A204.1 (cell line): ENCODE measurements around the gene BAG5.
"Not testable (repeated sequence)": the region's sequence is repeated elsewhere in the genome, so short reads cannot be mapped to it uniquely, and the experiment has no call there.

Experiments used
- FAIRE-seq: peaks from 2 replicates; lab custom pipeline; 2012; peaks lifted over from hg19 to GRCh38; lab: Jason Lieb, UNC

The BAG5 gene

DNA sequence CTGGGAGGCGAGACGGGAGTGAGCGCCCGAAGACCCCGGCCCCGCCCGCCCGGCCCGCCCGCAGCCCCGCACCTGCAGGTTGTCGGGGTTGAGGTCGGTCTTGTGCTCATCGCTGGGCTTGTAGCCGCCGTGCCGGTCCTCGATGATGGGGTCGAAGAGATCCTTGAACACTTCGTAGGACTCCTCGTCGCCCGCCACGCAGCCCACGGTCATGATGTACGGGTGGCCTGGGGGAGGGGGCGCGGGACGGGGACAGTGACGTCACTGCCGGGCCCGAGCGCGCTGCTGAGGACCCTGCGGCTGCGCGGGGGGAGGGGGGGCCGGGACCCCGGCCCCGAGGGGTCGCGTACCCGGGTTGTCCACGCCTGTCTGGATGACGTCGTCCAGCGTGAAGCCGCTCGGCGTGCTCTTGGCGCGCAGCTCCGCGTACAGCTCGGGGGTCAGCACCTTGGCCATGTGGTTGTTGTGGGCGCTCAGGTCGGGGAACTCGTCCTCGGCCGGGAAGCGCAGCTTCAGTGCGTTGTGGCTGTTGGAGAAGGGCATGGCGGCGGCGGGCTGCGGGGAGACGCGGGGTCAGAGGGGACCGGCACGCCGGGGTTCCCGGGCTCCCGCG lies 40.4 kb downstream of the BAG5 start:
- FAIRE-seq: no peak

DNA sequence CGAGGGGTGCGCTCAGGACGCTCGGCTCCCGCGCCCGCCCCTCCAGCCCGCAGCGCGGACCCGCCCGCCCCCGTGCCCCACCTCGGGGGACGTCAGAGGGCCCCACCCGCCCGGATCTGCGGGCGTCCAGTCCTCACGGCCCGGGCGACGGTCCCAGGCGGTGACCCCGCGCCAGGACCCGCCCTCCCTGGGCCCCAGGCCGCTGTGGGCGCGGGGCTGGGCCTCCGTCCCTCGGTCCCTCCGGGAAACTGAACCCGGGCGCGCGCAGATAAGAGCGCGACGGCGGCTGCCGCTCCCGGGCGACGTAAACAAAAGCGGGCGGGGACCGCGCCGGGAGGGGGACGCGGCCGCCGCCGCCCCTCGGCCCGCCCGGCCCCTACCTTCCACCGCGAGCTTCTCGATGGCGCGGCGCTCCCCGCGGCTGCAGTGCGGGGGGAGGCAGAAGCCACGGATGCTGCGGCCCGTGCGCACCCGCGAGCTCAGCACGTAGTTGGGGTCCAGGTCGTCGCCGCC lies 41.0 kb downstream of the BAG5 start:
- FAIRE-seq: no peak

DNA sequence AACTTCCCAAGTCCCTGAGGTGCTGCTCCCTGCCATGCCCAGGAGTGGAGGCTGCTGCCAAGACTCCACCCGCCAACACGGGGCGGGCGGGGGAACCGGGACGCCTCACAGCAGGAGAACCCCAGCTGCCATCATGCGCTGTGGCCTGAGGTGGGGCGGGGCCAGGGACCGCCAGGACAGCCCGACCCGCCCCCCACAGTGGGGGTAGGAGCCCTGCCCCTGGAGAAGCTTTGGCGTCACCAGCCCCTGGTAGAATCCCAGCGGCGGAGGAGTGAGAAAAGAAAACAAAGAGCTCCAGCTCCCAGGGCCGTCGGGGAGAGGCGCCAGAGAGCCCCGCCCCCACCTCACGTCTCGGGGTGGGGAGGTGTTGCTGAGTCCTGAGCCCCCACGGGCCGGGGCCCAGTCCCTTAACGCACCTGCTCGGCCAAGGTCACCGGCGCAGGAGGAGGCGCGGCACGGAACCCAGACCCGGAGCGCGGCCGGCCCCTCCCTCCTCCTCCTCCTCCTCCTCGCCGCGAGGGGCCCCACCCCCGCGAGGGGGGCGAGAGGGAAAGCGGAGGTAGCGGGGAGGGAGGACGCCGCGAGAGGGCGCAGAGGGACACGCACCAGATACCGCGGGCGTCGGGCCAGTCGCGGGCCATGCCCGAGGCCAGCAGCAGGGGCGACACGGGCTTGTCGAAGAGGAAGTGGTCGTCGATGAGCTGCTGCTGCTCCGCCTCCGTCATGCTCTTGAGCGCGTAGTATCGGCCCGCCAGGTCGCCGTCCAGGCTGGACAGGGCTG lies 41.6 kb downstream of the BAG5 start:
- no peak for FAIRE-seq

DNA sequence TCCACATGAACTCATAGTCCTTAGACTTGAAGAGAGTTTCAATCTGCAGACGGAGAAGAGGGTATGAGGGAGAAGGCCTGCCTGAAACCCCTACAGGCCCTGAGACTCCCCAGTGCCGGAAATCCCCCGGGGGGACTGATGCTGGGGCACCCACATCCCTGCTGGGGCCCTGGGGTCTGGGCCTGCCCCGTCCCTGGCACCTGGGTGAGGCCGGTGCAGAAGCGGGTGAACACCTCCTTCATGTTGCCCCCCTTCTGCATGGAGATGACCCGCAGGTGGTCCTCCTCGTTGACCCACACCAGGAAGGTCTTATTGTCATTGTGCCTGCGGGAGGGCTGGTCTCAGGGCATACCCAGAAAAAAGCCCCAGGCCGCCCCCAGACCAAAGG lies 42.2 kb downstream of the BAG5 start:
- no peak for FAIRE-seq

DNA sequence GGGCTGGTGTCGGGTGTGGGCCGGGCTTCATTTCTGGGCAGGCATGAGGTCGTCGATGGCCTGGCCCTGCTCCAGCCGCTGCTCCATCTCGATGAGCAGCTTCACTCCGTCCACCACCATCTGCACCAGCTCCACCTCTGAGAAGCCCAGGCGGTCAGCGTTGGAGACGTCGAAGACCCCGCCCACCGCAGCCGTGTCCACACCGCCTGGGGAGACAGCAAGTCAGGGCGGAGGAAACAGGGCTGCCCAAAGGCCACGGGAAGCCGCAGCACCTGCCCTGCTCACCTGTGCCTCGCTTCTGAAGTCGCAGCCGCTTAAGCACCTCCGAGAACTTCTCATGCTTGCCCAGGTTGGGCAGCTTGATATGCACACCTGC lies 42.6 kb downstream of the BAG5 start:
- FAIRE-seq: no peak

DNA sequence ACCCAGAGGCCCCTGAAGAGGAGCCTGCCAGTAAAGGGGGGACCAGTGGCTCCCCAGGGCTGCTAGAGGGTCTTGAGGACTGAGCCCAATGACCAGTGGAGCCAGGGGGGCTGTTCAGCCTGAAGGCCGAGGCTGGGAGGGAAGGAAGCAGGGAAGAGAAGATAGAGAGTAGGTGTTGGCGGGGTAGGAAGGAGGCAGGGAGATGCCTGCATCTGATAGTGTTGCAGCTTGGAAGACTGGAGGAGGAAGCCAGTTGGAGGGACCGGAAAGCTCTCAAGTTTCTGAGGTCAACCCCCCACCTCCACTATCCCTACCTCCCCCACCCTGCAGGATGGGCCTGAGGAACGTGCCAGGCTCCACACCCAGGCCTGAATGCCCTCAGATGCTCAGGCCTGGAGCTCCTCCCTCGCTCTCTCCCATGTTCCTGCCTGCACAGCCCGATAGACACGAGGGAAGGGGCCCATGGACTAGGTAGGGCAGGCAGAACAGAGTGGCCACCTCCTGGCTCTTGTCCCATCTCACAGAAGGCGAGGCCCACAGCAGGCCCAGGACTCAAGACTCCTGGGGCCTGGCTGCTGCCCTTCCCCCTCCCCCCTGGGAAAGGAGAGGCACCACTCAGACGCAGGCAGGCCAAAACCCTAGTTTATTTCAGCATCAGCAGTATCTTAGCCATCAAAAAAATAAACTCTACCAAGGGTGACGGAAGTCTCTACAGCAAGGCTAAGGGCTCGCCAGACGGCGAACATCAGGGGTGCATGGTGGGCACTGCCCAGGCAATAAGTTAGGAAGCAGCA lies 43.2 kb downstream of the BAG5 start:
- FAIRE-seq: no peak

DNA sequence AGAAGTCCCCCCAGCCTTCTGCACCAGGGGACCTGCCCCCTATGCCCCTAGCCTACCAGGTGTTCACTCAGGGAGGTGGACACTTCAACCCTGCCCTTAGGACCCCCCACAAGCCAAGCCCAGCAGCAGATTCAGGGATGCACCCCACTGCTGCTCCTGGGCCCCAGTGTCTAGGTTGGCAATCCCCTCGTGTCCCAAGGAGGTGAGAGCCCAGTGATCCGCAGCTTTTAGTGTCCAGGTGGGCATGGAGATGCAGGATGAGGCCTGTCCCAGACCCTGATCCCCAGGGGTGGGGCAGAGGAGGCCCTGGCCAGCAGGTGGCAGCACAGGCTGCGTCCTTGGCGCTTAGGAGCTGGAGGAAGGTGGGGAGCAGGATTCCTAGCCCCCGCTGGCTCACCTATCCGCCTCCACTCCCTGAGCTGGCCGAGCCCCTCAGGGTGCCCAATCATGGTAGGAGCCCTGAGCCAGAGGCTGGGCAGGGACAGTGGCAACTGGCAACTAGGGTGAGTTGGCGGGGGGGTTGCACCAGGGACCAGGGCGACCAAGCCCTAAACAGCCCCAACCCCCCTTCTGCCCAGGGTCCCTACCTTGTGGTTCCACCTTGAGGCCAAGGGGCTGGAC lies 43.9 kb downstream of the BAG5 start:
- FAIRE-seq: no peak

DNA sequence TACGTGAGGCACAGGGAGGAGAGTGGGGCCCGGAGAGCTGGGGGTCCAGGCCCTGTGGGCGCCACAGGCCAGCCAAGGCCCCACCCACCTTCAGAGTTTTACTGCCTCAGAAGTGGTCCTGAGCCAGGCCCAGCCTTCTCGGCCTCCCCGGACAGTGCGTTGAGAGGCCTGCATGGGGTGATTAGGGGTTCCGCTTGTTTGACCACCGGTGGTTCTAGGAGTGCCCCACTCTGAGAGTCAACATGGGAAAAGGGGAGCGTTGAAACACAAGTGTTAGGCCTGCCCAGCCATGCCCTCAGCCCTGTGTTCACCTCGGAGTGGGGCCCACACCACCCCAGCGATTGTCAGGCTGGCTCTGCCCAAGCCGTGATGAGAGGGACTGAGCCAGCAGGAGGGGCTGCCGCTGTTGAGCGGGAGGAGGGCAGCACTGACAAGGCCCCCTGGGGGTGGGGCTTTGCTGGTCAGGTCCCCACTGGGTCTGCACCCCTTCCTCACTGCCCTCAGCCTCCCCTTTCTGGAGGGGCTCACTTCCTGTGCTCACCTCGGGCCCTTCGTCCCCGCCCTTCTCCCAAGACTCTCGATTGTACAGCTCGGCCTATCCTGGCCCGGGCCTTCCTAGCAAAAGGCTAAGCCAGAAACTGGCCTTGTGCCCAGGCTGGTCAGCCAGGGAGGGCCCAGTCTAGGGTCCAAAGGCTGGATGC lies 44.6 kb downstream of the BAG5 start:
- FAIRE-seq: no peak

DNA sequence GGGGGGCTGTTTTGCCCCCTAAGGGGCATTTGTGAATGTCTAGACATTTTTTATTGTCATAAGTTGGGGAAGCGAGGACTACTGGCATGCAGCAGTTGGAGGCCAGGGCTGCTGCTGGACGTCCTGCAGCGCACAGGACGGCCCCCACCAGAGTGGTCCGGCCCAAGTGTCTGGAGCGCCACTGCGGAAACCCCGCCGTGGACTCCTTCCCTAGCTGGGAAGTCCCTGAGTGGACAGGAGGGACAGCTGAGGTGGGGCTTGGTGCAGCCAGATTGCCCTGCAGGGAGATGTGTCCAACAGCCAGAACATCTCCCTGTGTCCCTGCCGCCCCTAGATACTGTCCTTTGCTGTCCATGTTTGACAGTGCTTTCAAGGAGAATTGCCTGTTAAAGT lies 45.3 kb downstream of the BAG5 start:
- no peak for FAIRE-seq

DNA sequence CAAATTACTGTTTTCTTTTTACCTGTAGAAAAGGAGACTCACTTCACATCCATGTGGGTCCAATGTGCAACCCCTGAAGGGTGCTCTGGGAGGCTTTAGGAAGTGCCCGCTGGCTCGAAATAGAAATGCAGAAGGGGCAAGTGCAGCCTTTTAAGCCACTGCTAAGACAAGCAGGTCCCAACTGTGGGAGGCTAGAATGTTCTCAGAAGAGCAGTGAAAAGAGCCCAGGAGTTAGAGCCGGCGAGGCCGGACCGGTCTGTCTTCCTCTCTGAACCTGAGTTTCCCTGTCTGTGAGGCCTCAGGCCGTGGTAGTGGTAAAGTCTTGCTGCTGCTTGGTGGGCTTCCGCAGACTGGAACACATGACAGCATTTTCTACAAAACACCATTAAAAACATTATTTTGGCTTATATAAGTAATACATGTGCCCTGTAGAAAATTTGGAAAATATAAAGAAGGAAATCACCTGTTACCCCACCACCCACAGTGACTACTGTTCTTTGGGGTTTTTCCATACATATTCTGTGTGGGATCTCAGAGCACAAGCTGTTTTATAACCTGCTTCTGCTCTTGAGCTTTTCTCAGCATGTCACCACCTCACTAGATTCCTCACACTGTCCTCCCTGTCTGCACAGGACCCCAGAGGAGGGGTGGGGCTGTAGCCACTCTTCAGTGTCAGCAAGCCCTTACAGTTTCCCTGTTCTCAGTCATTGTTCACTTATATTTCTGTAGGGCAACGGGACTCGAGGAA lies 45.9 kb downstream of the BAG5 start:
- no peak for FAIRE-seq

DNA sequence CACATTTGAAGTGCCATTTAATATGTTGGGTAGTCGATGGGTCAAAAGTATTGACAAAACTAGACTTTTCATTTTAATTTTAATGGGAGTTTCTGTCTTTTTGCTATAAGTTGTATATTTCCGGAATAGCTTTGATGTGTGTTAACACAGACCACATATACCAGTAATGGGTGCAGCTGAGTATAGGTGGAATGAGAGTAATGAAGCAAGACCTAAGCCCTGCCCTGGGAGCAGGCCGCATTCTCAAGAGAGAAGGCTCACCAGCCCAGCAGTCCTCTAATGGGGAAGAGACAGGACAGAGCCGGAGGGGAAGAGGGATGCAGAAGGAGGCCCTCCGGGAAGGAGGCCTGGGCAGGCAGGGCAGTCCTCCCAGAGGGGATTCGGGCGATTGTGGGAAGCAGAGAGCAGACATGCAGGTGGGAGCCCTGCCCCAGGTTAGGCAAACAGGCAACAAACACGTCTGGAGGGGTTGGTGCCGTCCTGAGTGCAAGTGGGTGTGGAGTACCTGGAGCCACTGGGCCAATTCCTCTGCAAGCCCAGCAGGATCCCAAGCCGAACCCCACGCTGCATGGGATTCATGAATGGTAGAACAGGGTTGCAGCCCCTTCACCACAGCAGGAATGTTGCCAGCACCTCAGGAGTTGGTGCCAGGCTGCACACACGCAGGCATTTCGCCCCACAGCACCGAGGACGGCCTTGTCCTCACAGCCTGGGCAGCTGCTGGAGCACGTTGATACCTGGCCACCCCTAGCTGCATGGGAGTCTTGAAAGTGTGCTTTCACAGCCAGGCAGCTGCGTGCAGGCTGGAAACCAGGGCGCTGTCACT lies 47.6 kb downstream of the BAG5 start:
- FAIRE-seq: no peak

DNA sequence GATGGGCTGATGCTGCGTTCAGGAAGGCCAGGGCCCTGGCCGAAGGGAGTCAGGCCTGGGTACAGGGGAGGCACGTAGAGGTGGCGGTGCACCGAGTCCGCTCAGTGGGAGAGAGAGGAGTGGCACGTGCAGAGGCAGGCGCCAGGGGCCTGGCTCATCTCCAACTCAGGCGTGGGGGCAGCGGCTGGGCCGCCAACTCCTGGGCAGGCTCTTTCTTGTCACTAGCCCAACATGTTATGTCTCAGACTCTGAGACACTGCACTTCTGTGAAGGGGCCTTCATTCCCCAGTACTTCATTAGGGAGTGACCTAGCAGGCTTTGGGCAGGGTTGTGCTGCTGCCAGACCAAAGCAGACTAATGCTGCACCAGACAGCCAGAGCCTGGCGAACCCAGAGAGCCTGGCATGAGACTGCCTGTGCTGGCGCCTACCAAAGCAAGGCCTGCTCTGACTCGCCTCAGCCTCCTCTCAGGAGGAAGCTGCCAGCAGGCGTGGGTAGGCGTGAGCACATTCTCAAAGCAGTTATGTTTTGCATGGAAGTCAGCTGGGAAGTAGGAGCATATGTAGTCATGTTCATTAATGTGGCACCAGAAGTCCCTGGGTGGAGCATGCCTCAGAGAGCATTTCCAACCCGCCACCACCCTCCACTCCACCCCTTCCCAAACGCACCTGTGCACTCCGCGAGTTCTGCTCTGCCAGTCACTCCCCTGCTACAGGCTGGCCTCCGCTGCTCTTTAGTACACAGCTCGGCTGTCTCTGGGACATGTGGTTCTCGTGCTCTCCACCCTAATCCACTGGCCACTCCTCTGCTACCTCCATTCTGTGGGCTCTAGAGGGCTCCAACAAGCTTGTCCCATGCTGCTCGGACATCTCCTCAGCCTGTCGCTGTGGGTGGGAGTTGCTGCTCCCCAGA lies 49.5 kb downstream of the BAG5 start:
- no peak for FAIRE-seq

DNA sequence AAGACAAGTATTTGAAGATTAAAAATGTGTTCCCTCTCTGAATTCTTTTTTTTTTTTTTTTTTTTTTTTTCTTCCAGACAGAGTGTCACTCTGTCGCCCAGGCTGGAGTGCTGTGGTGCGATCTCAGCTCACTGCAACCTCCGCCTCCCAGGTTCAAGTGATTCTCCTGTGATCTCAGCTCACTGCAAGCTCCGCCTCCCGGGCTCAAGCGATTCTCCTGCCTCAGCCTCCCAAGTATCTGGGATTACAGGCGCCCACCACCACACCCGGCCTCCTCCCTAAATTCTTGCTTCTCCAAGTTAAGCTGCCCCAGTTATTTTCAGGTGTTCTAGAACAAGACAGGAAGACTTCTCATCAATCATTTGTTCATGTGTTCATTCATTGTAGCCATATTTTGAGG lies 50.3 kb downstream of the BAG5 start:
- not testable (repeated sequence) for FAIRE-seq

DNA sequence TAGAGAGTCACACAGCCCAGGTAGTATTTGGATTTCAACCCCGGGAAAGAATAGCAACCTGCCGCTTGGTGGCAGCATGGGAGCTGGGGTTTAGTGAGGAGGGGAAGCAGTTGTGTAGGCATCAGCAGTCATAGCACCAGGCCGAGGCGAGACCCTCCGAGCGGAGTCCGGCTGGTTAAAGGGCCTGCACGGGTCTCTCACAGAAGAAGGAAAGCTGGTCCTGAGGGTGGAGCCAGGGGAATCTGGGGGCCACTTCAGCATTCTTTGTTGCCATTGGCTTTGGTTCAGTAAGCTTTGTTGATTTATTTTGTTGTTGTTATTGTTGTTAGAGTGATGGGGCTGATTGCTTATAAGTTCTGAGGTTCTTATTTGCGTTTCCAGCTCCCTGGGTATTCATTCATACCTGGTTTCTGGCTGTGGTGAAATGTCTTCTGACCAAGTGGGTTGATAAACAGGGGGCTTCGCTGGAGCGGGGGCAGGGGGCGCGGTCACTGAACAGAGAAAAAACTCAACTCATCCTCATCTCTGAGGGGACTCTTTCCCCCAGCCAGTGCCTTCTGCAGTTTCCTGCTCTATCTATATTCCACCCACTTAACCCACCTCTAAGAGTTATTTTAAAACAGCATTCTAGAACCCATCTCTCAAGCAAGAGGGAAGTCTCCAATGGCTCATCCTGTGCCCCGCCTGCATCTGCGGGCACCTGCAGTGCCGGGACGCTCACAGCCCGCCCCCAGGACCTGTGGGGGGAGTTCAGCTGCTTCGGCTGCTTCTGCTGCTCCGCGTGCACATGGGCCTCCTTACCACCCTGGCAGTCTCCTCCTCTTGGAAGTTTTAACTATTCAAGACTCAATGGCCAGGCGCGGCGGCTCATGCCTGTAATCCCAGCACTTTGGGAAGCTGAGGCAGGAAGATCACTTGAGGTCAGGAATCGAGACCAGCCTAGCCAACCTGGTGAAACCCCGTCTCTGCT lies 51.4 kb downstream of the BAG5 start:
- no peak for FAIRE-seq

DNA sequence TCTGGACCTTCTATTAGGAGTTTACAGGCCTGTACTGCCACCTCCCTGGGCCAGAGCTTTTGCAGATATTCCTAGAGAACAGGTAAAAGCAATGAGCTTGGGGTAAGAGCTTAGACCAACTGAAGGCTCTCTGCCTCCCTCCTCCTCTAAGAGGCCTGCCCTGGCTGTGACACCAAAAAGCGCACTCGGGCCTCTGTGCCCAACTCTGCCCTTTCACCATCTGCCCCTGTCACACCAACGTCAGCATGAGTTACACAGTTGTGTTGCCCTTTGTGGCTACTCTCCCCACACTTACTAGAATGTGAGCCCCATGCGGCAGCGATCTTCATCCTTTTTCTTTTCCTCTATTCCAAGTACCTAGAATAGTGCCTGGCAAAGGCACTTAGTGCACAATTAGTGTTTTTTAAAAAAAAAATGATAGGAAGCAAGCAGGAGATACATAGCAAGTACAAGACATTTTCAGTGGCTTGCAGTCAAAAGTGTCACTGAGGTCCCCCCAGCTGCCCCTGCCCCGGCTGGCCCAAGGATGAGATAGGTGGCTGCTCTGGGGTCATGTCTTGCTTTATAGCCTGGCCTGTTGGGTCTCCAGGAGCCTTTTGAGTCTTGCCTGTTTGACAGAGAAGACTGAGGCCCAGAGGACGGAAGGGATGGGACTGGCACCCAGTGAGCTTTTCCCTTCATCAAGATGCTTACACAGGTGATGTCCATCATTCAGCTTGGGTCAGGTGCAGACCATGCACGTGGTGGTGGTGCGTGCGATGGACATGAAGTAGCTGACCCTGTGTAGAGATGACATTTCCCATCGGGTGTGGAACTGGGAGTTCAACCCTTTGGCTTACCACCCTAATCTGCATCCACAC lies 52.4 kb downstream of the BAG5 start:
- no peak for FAIRE-seq

DNA sequence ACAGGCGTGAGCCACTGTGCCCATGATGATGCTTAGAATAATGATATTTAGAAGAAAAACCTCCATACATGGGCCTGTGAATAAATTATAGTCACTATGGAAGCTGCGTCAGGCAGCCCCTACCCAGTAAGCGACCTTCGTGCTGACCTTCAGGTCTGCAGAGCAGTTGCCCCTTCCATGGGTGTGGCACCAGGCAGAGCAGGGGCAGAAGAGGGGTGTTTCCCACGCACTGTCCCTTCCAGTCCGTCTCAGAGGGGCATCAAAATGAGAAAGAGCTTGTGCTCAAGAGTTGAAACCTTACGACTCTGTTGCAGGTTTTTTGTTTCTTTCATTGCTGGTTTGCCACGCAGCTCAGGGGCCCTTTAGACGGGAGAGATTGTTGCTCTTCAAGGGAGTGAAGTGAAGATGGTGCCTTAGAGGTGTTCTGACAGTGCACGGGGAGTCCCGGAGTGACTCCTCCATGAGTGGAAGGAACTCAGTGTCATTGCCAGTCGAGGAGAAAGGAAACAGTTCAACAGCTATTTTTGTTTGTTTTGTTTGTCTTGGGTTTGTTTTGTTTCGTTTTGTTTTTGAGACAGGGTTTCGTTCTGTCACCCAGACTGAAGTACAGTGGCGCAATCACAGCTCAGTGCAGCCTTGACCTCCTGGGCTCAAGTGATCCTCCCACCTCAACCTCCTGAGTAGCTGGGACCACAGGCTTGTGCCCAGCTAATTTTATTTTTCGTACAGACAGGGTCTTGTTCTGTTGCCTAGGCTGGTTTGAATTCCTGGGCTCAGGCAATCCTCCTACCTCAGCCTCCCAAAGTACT lies 53.7 kb downstream of the BAG5 start:
- no peak for FAIRE-seq
